ENCODE measurements around the gene GEMIN4. TPM values are rescaled to one million over a fixed set of nuclear protein-coding genes. Genes with fewer than 3 reads are reported as not detected.

The GEMIN4 gene
- polyA plus RNA-seq, 1 donor = 21.6 TPM

DNA sequence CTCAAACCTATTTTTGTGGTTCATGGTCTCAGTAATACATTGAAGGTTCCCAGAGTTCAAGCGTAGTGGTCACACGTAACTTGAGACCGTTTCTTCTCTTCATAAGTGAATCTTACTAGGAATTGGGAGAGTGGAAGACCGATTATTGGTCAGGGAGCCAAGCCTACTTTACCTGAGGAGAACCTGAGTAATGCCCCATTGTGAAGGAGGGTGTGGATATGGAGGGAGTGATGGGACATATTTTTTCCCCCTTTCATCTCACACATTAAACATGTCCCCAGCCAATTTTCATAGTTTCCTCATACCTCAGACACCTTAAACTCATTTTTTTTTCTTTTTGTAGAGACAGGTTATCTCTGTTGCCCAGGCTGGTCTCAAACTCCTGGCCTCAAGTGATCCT is 8.9 kb downstream of the GEMIN4 start:
- DNase-seq = no peak

DNA sequence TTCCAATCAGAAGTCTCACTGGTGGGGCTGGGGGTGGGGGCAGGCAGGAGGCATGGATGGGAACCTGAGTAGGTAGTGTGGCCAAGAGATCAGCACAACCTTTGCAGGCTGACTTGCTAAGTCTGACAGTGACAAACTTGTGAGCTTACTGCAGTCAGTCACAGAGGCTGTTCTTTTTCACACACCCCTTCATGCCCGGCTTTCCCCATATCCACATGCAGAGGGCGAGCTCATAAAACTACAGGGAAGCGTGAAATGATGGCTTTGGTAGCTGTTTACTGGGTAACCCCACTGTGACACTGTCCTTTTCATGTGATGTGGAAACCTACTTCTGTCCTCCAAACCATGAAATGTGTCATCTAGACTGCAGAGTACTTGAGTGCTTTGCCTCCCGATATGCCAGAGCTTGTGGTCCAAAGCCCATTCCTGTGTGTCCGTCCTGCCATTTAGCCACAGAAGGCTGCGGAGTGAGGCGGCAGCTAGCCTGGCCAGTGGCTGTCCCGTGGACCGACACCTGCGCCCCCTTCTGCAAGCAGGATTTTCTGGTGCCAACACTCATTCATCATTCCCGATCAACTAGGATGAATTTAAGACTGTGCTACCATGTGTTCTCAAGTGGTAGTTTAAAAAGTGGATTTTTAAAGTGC is 9.8 kb downstream of the GEMIN4 start:
- DNase-seq = no peak

DNA sequence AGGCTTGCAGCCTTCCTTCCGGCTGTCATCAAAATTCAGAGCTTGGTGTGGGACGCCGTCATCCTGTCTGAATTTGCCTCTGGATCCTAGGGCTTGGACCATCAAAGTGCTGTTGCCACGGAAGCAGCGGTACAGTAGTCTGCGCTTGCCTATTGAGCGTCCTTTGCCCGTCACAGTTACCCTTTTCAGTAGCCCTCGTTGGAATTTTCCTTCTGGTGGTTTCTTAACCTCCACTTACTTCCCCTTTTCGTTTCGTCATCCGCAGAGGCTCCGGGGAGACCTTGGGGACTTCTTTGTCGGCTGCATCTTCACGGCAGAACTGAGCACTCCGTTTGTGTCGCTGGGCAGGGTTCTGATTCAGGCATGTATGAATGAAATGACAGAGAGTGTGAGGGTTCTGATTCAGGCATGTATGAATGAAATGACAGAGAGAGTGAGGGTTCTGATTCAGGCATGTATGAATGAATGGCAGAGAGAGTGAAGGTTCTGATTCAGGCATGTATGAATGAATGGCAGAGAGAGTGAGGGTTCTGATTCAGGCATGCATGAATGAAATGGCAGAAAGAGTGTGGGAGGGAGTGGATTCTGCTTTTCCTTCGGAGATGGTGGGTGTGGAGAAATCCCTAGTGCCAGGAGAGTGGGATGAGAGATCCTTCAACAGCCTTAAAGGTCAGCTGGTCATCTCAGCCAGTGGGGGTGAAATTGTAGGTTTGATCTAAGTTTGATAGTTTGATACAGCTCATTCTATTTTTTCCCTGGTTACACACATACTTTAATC is 11.6 kb downstream of the GEMIN4 start:
- DNase-seq = no peak

DNA sequence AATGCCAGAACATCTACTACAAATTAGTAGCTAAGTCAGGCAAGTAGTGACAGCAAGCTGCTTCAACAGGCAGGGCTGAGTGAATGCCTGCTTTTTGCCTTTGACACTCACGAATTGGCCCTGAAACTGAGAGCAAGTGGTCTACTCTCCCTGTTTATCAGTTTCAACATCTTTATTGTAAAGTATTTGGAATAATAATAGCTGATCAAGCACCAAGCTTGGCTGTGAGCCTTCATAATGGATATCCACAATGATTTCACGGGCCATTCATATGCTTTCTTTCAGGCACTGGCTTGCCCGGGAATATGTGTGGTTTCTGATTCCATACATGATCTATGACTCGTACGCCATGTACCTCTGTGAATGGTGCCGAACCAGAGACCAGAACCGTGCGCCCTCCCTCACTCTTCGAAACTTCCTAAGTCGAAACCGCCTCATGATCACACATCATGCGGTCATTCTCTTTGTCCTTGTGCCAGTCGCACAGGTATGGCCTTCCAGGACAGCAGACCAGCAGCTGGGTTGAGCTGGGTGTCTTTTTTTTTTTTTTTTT is 14.4 kb downstream of the GEMIN4 start:
- no peak for DNase-seq

DNA sequence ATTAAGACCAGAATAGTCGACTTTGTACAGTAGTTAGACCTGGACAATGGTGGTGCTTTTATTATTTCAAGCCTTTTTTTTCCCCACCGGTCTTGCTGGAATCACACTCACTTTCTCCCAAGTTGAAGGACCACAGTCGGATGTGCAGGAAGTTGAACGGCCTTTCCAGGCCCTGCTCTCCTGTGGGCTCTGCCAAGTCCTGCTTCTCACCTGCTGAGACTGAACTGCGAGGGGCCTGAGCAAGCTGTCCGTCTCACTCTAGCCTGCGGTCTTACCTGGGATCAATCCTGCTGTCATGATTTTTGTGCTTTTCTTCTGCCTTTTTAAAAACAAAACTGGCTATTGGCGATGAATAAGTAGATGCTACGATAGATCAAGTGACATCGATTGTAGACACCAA is 18.3 kb downstream of the GEMIN4 start:
- no peak for DNase-seq

DNA sequence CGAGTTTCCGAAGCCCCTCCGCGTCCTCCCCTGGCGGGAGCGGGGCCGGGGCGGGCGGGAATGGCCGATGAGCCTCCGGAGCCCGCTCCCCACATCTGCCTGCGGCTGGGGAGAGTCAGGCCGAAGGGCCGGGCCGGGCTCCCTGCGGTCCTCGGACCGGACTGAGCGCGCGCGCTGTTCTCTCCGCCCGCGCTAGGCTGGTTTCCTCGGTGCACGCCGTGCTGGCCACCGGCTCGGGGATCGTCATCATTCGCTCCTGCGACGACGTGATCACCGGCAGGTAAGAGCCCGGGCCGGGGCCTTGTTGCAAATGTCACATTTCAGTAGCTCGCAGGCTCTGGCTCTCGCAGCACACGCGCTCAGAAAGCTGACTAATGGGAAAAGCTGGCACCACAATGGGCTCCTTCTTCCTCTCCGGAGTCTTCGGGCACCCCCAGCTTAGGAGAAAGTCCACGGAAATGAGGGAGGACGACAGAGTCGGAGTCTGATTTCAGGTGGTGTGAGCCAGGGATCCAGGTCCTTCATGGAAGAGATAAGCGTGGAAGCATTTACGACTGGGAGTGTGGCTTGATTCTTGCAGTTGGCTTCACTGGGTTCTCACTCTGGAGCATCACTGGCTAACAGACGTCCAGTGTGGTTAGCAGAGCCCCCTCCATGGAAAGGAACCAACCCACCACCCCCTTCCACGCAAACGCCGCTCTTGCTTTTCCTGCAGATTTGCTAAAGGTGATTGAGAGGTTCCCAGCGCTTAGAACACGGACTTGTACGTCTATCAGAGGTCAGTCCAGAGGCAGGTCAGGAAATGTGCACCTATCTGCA is 19.0 kb downstream of the GEMIN4 start:
- DNase-seq = peak; percentile 25

DNA sequence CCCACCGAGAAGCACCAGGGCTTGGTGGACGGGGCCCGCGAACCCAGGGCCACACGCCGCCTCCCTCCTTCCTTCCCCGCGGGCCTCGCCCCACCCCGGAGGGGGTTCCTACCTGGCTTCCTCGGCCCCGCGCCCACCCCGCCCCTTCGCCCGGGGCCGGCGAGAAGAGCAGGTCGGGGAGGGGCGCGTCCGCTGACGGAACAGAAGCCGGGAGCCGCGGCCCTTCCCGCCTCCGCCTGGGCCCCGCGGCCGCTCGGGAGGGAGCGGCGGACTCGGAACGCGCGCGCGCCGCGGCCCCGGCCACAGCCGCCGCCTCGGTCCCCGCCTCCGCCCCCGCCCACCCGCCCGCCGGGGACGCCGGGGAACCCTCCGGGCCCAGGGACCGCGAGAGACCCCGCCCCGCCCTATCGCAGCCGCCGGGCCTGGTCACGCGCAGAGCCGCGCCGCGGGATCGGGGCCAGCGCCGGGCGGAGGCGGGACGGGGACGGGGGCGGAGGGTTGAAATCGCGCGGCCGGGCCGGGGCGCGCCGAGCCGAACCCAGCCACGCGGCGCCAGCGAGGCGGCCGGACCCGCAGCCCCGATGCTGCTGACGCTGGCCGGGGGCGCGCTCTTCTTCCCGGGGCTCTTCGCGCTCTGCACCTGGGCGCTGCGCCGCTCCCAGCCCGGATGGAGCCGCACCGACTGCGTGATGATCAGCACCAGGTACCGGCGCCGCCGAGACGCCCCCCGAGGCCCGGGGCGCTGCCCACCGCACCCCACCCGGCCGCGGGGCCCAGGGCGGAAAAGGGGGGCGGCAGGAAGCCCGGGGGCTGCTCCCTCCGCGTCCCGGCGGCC is 19.8 kb downstream of the GEMIN4 start, which contains the start of gene TLCD3A:
Gene TLCD3A, plus strand, starts transcription at position 530 of the 835 bp plus-strand sequence. Its CDS starts 52 bp downstream, at position 582.
- DNase-seq = peak; percentile 52

DNA sequence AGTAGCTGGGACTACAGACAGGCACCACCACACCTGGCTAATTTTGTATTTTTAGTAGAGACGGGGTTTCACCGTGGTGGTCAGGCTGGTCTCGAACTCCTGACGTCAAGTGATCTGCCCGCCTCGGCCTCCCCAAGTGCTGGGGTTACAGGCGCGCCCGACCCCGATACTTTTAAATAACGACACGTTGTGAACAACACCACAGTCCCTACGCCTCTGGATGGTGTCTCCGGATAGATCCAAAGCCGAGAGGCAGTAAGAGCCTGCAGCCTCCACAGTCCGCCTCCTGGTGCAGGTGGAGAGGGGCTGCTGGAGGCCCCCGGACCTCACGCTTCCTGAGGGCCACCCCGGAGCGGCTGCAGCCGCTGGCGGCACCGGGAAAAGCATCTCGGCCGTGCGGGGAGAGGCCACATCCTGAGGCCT is 20.4 kb downstream of the GEMIN4 start:
- DNase-seq = no peak

DNA sequence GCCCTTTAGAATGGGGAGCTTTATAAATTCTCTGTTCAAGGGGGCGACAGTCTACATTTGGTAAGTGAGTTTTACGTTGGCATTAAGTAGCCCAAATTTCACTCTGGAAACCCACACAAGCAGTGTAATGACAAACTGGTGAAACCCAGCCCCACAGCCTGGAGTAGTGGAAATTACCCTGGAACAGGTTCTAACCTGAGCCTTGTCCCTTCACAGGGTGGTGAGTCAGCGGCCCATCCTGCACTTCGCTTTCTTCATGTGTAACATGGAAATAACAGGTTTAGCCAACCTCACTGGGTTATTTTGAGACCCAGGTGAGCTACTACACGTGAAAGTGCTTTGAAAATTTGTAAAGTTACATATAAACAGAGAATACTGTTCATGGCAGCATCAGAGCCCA is 23.2 kb downstream of the GEMIN4 start:
- DNase-seq = no peak

DNA sequence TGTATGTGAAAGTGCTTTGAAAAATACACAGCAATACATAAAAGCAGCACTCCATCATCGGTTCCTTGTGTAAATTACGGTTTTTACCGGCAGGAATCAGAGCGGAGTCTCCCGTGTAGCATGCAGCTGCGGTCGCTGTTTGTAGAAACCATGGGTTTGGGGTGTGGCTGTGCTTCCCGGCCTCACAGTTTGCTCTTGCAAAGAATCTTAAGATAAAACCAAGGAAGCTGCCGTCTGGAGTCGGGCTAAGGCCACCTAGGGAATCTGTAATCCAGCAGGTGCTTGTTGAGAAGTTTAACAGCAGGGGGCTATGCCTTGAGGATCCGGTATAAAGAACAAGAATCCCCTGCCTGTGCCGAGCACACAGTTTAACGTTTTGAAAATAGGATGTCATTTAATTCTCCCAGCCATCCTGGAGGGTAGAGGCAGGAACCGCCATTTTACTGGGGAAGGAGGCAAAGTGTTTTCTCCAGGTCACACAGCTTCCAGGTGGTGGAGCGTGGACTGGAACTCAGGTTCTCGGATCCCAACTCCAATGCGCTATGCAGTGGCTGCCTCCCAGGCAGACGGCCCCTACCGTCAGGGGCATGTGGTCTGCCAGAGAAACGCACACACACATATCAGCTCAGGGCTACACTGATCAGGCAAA is 25.7 kb downstream of the GEMIN4 start:
- no peak for DNase-seq

DNA sequence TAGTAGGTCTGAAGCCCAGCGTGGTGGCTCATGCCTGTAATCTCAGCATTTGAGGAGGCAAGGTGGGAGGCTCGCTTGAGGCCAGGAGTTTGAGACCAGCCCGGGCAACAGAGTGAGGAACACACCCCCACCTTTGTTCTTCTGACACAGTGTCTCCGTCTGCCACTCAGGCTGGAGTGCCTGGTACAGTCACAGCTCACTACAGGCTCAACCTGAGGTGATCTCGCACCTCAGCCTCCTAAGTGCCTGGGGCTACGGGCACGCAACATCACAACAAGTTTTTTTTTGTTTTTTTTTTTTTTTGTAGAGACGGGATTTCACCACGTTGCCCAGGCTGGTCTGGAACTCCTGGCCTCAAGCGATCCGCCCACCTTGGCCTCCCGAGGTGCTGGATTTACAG is 26.3 kb downstream of the GEMIN4 start:
- no peak for DNase-seq

DNA sequence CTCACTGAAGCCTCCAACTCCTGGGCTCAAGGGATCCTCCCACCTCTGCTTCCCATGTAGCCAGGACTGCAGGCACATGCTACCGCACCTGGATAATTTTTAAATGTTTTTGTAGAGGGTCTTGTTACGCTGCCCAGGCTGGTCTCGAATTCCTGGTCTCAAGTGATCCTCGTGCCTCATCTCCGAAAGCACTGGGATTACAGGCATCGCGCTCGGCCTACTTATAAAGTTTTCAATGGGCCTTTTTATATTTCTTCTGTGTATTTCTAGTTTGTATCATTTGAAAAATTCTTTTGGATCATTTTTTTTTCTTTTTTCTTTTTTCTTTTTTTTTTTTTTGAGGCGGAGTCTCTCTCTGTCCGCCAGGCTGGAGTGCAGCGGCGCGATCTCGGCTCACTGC is 27.0 kb downstream of the GEMIN4 start:
- DNase-seq = no peak

DNA sequence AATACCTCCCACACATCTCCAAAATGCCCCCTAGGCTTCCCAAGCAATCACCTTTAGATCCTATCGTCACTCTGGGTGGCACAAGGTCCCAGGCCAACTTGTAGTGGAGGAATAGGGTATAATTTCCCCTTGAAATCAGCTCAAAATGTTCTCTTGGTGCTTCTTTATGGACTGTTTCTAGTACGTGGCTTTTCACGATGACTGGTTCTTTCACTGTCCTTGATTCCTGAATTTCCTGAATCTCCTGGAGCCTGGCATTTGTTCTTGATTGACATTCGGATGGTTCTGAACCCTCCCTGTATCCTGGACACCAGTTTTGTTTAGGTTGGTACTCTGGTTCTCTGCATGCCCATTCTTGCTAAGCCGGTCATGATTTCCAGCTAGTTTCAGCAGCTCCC is 30.5 kb downstream of the GEMIN4 start:
- no peak for DNase-seq

DNA sequence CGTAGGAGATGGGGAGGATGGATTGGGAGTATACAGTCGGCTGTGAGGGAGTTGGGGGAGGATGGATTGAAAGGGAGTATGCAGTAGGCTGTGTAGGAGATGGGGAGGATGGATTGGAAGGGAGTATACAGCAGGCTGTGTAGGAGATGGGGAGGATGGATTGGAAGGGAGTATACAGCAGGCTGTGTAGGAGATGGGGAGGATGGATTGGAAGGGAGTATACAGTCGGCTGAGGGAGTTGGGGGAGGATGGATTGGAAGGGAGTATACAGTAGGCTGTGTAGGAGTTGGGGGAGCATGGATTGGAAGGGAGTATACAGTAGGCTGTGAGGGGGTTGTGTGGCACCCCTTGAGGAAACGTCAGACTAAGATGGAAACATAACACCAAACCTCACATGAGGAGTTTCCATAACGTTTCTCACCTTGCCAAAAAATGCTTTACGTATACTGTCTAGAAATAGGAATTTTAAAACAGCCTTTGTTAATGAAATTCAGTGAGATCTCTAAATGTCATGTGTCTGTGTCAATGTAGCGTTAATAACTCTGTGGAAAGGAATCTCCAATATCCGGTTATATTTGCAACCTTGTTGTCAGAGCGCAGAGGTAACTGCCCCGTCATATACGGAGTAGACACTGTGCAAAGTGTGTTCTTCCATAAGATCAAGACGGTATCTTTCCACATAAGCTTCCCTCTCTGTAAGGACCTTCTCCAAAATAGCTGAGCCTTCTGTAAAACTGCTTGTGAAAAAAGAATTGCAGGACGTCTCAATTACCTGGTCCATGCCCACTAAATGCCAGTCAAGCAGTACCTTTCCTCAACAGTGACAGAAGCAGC is 31.1 kb downstream of the GEMIN4 start:
- no peak for DNase-seq

DNA sequence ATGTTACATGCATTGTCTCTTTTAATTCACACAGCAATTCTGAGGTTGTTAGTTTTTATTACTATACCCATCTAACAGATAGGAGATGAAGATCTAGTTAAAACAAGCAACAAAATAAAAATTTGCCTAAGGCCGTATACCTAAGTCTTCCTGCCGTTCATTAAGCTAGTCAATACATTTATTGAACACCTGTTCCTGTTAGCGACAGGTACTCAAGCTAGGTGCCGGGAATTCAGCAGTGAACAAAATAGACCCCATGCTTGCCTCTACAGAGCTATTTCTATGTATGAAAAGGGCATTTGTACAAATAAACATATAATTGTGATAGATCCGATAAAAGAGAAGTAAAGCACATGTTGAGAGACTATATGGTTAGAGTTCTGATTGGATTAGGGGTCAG is 34.0 kb downstream of the GEMIN4 start:
- DNase-seq = no peak

DNA sequence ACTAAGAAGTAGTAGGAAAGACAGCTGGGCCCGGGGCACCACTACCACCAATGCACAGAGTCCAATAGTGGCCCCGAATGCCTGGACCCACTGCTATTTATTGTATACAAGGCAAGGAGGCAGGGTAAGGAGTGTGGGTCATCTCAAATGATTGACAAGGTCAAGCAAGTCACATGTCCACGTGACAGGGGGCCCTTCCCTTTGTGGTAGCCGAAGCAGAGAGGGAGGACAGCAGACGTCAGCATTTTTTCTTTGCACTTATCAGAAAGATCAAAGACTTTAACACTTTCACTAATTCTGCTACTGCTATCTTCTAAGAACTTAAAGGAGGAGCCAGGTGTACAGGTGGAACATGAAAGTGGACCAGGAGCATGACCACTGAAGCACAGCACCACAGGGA is 43.9 kb downstream of the GEMIN4 start:
- DNase-seq = no peak

DNA sequence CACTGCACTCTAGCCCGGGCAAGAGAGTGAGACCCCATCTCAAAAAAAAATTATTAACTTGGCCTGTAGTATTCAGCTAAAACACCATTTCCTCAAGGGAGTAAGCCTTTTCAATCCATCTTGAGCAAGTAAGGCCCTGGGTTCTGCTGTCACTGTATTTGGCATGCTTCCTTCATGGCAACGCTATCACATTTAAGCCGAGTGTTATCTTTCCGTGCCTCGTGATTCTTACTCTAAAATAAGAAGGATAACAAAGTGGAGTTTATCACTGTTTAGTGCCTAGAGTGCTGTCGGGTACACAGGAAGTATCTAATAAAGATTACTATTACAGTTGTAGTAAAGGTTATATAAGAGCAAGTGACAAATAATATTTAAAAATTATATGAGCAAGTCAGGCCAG is 46.2 kb downstream of the GEMIN4 start:
- no peak for DNase-seq

DNA sequence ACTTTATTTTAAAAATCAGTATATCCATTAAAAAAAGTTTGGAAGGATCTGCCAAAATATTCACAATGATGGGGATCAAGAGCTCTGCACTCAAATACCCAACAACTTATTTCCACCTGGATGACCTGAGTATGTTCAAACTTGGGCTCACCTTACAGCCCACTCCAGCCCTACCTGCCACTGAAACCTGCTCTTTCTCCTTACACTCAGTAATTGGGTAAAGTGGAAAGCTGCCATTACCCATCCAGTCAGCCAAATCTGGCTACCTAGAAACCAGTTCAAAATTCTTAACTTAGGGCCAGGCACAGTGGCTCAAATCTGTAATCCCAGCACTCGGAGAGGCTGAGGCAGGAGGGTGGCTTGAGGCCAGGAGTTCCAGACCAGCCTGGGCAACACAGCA is 47.1 kb downstream of the GEMIN4 start:
- no peak for DNase-seq

DNA sequence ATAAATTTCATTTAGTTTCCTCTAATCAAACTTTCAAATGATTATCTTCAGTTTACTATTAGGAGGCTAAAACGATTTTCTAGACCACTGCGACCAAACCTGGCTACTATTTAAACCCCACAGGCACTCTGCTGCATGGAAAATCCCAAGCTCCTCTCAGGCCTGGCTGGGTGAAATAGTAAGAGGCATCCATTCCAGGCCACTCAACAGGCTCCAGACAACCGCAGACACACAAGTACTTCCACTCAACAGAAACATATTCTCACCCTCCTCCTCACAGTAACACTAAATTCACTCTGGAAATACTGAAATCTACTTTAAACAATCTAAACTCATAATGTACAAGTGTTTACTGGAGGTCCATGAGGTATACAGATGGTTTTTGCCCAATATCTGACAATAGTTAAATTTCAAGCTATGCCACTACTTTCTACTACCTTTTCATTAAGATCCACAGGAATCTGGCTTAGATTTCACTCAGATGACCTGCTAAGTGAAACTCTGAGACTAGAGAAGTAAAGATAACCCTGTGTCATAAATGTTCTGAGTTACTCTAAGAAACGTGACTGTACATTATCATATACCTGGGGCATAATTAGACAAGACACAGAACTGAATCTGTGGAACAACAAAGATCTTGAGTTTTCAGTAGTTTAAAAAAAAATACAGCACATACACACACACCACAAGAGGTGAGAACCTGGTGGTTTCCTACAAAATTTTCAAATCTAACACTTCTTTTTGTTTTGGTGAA is 47.8 kb downstream of the GEMIN4 start:
- no peak for DNase-seq
